Activated CD4-positive, alpha-beta T cell treated with anti-CD3 and anti-CD28 coated beads, Interleukin-2, amount 50 U/mL, for 16 hours (primary cell): ENCODE results near the gene MYL12B.

Experiments
- DNase-seq: peaks from one replicate; pipeline ENCODE4 v3.0.0-alpha.2; 2020

Gene MYL12B

GRCh38 chr18:3236470-3236869 lies 25.5 kb upstream of the MYL12B start:
- no peak for DNase-seq

- DNase-seq: no peak
These were observed 23.2 kb upstream of the MYL12B start for GRCh38 chr18:3238742-3239141.

- DNase-seq: no peak
These were observed 16.8 kb upstream of the MYL12B start for GRCh38 chr18:3245185-3245564.

DNA sequence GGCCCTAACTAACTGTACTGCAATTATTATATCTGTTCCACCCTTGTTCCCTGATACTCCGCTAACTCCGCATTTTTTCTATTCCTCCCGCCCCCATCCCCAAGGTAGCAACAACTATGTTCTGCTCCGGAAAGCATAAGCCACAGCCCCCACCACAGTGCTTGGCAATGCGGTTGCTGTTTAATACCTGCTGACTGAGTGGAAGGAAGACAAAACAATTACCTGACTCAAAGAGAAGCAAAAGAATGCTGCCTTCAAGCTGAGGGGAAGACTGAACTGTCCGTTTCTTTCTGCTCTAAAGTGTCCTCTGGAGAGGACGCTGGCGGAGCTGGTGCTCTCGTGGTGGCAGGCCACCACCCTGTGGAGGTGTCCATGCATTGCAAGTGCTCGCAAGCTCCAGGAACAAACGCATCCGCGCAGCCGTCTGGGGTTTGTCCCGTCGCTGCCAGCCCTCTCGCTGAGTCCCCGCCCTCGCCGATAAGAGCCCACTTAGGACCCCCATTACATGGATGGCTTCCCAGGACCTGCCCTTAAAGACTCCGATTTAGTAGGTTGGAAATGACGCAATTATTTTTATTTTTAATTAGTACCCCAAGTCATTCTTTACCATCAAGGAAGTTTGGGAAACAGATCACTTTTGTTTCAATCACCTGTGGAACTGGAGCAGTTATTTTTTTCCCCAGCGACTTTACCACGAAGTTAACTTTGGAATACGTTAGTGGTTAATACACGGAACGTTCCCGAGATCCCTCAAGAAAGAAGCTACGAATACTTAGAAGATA lies 15.9 kb upstream of the MYL12B start:
- DNase-seq: peak; percentile 89

DNA sequence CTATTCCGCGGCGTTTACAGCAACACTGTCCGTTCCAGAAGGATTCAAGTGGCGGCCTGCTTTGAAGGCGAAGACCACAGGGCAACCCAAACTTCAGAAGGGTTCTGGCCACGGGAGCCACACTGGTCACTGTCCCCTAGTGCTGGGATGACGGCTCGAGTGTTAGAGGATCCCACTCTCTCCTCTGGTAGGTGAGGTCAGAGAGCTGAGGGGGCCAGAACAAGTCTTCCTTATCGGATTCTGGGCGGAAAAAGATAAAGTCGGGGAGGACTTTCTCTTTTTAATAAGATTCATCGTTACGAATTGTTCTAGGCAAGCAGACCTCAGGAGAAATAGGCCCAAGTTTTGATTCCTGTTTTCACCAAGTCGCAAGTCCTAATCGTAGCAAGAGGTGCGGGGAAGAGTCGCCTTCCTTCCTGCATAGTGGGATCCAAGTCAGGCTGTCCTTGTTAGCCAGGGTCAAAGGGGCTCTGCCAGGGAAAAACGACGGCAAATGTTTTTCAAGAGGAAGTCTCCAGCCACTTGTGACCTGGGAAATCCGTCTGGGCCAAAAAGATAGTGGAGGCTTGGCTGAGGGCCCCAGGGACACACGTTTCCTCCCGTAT lies 15.2 kb upstream of the MYL12B start:
- no peak for DNase-seq

- peak; percentile 98 for DNase-seq
These were observed 14.5 kb upstream of the MYL12B start, which contains the start of gene MYL12A for GRCh38 chr18:3247240-3248061. TSS of gene MYL12A (plus strand) at chr18:3247801. CDS start at chr18:3253248, 5,447 bp downstream.

GRCh38 chr18:3248062-3248657 lies 13.8 kb upstream of the MYL12B start:
- DNase-seq: no peak

DNA sequence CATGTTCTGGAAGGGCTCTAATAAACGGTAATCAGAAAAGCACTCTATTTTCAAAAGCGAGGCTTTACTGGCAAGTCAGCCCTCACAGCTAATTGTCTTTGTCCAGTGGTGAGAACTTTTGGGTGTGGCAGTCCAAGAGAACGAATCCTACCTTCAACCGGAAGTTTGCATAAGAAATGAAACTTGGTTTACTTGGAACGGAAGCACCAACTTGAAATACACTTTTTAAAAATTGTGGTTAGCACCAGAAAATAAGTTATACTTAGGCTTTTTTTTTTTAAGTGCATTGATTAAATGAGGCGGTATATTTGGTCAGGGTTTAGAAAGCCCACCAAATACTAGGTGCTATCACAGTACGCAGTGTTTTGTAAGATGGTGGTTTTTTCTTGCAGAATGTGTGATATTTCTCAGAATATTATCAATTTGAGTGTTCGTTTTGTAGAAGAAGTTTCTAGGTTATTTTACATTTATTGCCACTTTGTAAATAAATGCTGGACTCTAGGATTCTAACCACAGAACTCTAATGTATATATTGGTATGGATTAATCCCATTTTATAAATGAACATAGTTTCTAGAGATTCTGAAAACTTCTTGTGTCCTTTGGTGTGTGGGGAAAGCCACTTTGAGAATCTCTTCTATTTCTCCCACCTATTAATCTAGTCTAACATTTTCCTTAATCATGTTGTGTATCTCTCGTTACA lies 13.1 kb upstream of the MYL12B start:
- DNase-seq: peak; percentile 80

DNA sequence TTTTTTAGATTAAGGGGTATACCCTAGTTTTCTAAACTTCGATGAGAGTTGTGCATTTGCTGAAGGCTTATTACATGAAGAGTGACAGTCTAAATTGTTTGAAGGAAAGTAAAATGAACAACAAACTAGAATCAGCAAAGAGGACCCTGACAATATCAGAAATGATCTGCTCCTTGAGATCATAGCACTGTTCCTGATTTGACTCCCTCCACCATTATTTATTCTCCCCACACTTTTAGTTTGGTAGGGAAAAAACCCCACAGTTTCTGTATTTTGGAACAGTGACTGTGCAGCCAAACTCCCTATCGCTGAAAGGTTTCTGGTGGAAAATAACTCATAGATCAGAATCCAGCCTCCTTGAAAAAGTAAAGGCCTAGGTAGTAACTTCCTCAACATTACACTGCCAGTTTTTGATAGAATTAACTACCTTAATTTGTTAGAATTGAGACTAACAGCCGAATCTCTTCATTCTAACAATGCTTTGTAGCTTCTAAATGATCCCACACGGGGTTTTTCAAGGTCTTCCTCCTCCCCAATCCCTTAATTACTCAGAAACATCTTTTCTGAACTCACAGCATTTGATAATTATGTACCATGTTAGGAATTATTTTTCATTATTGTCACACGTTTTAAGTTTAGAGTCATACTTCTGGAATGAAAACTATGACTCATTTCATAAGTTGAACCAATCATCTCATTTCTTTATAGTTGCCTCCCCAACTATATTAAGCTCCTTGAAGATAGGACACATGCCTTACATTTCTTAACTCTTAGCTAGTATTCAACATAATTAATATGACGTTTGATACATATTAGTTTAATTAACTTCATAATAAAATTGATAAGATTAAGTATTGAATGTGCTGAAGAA lies 11.5 kb upstream of the MYL12B start:
- DNase-seq: peak; percentile 70

DNA sequence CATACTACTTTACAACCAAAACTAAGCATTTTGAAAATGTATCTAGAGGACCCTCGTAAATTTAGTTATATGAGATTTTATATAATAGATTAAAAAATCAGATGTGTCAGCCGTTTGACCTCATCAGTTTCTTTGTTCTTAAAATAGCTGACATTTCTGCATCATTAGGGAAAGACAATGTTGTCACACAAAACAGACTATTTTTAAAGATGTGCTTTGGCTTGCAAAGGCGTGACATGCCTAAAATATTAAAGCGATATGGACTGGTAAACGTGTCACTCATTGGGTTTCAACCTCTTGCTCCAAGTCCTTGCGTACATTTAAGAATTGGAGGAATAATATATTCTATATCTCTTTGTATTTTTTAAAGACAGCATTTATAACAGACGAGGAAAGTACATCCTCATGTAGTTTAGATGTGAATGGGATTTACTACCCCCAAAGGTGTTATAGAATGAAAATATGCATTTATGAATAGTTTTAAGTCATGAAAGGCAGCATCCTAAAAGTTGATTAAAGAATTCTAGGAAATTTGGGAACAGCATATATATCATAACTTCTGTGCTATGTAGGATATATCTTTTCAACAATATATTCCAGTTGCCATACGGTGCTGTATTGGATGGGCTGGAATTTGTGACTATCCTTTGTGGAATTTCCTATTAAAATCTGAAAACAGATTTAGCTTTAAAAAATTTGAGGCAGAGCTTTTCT lies 10.5 kb upstream of the MYL12B start:
- no peak for DNase-seq

DNA sequence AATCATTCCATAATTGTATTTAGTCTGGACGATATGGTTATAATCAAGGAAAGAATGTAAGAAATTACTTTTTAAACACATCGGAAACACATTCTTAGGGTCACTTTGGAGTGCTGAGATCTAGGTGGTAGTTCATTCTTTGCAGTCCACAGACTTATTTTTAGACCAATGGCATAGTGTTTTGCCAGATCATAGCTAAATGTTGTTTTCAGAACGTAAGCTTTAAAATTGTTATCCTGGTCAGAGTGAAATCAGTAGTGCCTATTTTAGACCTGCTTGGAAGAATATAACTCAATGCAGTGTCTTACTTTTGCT lies 10.0 kb upstream of the MYL12B start:
- no peak for DNase-seq

DNA sequence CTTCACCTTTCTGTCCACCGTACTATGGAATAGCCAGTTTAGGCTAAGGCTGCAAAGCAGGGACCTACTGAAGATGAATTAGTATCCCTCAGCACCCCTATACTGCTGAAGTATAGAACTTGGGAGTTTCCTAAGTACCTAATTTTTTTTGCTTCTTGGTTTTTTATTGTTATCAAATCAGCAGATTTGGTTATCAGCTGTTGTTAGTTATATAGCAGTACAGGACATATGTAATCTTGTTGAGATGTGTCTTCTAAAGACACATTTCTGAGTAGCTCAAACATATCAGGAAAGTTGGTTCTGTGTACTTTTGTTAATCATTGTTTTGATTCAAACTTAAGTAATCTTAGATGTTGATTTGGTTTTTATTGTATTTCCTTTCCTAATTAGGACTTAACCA lies 9.1 kb upstream of the MYL12B start:
- DNase-seq: no peak

DNA sequence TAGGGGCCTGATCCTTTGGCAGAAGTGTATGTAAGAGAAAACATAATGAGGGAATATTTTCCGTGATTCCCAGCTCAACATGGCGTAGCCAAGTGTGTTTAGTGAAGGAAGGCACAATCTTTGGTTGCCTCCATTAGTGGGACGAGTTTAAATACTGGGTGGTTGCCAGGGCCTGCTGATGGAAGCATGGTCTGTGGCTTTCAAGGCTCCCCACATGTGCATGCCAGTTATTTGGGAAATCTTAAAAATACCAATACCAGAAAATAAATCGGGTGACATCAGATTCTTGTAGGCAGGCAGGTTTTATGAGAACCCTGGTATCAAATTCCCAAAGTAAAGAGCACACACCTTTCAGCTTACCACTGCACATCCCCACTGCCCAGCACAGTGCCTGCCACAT lies 7.2 kb upstream of the MYL12B start:
- no peak for DNase-seq

GRCh38 chr18:3255611-3256165 lies 6.2 kb upstream of the MYL12B start:
- DNase-seq: no peak

DNA sequence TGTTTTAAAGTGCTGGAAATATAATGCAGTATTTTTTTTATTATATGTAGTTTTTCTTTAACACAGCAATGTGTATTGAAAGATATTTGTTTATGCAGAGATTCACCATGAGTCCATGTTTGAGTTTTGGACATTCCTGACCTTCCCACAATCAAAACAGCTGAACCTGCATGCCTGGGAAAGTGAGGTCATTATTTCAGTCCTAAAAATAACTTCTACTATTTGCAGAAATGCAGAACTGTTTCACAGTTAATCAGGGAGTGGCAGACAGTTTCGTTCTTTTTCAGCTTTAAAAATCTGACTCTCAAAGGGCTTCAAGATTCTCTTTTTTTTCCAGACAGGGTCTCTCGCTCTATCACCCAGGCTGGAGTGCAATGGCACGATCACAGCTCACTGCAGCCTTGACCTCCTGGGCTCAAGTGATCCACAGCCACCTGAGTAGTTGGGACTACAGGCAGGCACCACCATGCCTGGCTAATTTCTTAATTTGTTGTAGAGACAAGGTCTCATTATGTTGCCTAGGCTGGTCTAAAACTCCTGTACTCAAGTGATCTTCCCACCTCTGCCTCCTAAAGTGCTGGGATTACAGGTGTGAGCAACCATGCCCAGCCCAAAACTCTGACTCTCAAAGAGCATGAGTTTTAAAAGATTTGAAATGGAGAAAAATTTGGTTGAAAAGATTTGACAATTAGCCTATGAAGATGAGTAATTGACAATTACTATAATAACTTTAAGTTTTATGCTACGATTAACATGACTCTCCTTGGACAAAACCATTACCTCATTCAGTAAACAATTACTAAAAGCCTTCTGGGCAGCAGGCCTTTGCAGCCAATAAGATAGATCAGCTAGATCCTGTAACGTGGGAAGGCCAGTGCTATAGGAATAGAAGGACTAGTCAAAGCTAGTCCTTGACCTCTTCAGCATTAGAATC lies 5.0 kb upstream of the MYL12B start:
- DNase-seq: no peak

DNA sequence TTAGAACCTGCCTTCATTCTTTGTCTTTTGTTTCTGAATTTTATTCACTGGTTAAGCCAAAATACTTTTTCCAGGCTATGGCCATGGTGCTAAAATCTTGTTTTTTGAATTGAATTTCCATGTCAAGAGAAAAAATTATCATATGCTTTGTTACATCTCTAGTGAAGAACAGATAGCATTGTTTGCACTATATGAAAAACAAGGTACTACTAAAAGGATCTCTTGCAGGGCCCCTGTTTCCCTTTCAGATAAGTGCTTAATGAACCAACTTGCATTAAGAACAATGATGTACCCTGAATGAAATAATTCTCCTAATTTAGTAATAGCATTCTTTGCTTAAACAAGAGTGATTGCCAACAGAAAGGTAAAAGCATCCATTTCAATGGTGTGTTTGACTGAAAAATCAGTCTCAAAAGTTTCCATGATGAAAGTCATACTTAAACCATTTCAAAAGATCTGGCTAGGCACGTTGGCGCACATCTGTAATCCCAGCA lies 4.3 kb upstream of the MYL12B start:
- DNase-seq: no peak

DNA sequence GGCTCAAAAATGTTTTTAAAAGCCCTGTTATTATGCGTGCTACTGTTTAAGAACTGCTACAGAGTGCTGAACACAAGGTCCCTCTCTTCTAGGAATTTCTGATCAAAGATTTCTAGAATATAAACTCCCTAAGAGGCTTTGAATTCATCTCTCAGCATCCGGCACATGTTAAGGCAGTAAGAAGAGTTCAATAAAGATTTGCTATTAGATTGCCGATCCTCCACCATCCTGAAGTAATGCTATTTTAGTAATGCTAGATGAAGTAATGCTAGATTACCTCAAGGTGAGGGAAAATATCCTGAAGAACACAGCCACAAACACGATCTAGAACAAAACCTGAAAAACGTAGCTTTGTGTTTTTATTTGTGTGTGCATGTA lies 949 bp upstream of the MYL12B start:
- no peak for DNase-seq

DNA sequence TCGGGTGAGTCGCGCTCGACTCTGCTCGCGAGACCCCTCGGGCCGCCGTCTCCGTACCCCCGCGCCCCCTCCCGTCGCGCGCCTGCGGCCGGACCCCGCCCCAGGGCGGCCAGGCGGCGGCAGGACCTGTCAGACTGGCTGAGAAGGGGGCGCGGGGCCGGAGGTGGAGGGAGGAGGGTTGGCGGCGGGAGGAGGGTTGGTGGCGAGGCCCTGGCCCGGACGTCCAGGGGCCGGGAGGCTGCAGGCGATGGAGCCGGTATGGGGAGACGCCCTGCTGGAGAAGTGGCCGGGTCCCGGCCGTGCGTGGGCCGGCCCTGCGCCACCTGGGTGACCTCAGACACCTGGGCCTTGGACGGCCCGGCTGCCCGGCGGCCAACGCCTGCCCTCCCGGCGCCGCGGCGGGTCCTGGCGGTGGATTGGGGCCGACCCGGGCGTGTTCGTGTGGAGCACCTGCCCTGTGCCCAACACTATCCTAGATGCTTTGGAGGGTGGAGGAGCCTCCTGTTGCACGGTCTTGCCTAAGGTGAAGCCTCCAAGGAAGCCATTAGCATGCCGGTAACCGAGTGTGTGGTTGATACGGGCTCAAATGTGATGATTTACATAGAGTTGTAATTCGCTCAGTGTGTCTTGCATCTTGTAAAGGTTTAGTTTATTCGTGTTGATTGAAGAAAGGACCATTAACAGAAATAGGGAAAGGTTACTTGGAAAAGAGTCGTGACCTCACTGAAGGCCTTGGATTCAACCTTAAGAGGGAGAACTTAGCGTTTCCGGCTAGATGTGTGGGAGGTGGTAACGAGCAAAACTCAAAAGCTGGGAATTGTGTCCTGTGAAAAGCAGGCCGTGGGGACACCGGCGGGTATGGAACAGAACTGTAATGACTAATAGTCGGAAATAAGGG lies 550 bp downstream of the MYL12B start:
- no peak for DNase-seq
